Tibial artery (tissue), 4 donors: Measurements from ENCODE around the gene TCAP.

Experiments
- DNase-seq, 2 donors: peaks; one replicate each; pipeline ENCODE4 v3.0.0-alpha.2; 2019
- H3K27ac ChIP-seq, 2 donors: fragments of 200-600 bp; sonication (generic) in 1 of 2; 1 replicate in 1 of 2; 2 replicates in 1 of 2; pipeline ENCODE4 v1.5.1; 2018 to 2019; ENCODE audit warnings: mild to moderate bottlenecking in 1 of 2
- H3K27me3 ChIP-seq, 2 donors: fragments of 200-600 bp; sonication (generic) in 1 of 2; one replicate each; pipeline versions ENCODE4 v1.5.1 to v1.6.0; 2016 to 2019
- H3K36me3 ChIP-seq, 3 donors: fragments of 200-600 bp; sonication (generic) in 2 of 3; one replicate each; pipeline ENCODE4 v1.5.1; 2016 to 2019; ENCODE audit warnings: mild to moderate bottlenecking in 2 of 3
- H3K4me1 ChIP-seq, 4 donors: fragments of 200-600 bp; sonication (generic) in 2 of 4; 1 replicate in 3 of 4; 2 replicates in 1 of 4; pipeline ENCODE4 v1.5.1; 2016 to 2019
- H3K4me3 ChIP-seq, 2 donors: fragments of 200-600 bp; sonication (generic) in 1 of 2; 1 replicate in 1 of 2; 2 replicates in 1 of 2; pipeline ENCODE4 v1.5.1; 2018 to 2019; ENCODE audit warnings: mild to moderate bottlenecking in 2 of 2
- H3K9me3 ChIP-seq, 3 donors: fragments of 200-600 bp; sonication (generic) in 1 of 3; one replicate each; pipeline ENCODE4 v1.5.1; 2016 to 2019
- CTCF ChIP-seq, 2 experiments: fragments of 200-600 bp in 1 of 2; fragments of 450-650 bp in 1 of 2; IDR thresholded peaks; one replicate each; pipeline ENCODE4 v1.5.1; 2017 to 2019; ENCODE audit warnings: antibody characterized with exemption in 2 of 2, mild to moderate bottlenecking in 1 of 2, moderate library complexity in 1 of 2
- intact Hi-C: fragments of 100-400 bp; cut with DNase I; formaldehyde crosslinking; loops from one replicate; pipeline ENCODE4 v1.15.0; 2023; ENCODE audit warnings: low total_unique reads

Gene TCAP

GRCh38 chr17:39618956-39619785 lies 46.0 kb upstream of the TCAP start:
- peaks cover 0 to 38% (median 13%) of the 10 kb centered on the region in 4 donors for H3K4me1 ChIP-seq
- H3K4me3 ChIP-seq: peak overlapping the region in 1 of 2 donors; percentile 63
- intact Hi-C loops: no loop called here
- no peaks in the 10 kb centered on the region for H3K9me3 ChIP-seq
- no peak for TF ChIP-seq CTCF (IDR thresholded peaks at IDR 0.05)
- DNase-seq: no peak
- no peaks in the 10 kb centered on the region for H3K36me3 ChIP-seq
- peaks cover 0 to 48% of the 10 kb centered on the region in 2 donors for H3K27me3 ChIP-seq
- no peak overlapping the region for H3K27ac ChIP-seq

- peaks cover 0 to 38% (median 13%) of the 10 kb centered on the region in 4 donors for H3K4me1 ChIP-seq
- H3K9me3 ChIP-seq: no peaks in the 10 kb centered on the region
- peaks cover 0 to 46% of the 10 kb centered on the region in 2 donors for H3K27me3 ChIP-seq
- no peak for TF ChIP-seq CTCF (IDR thresholded peaks at IDR 0.05)
- H3K4me3 ChIP-seq: no peak overlapping the region
- DNase-seq: no peak
- H3K27ac ChIP-seq: no peak overlapping the region
- no peaks in the 10 kb centered on the region for H3K36me3 ChIP-seq
- intact Hi-C loops: loop anchor here (5.0 kb wide), 1 partner anchor 113 kb away; the partner anchor contains the start of gene MIEN1
Observed at GRCh38 chr17:39619786-39620101, 45.4 kb upstream of the TCAP start.

- DNase-seq: peak; percentile 85 to 91
- Histone ChIP-seq H3K27ac (no peak overlapping the region), H3K4me1 (peaks cover 0 to 45% (median 16%) of the 10 kb centered on the region in 4 donors), H3K4me3 (no peak overlapping the region), H3K27me3 (peaks cover 2 to 46% of the 10 kb centered on the region in 2 donors), H3K9me3 (no peaks in the 10 kb centered on the region), H3K36me3 (no peaks in the 10 kb centered on the region)
- peak; percentile 99 to 100 for TF ChIP-seq CTCF (IDR thresholded peaks at IDR 0.05)
- intact Hi-C loops: loop anchor here (1.0 to 5.0 kb wide), 2 partner anchors 111 to 133 kb away; partner anchors contain the start of gene MIEN1
Observed at GRCh38 chr17:39621523-39622379, 43.4 kb upstream of the TCAP start.

- Histone ChIP-seq H3K9me3 (no peaks in the 10 kb centered on the region), H3K27ac (no peak overlapping the region), H3K36me3 (no peaks in the 10 kb centered on the region), H3K4me3 (no peak overlapping the region), H3K27me3 (peaks cover 10 to 46% of the 10 kb centered on the region in 2 donors), H3K4me1 (peaks cover 0 to 47% (median 21%) of the 10 kb centered on the region in 4 donors)
- intact Hi-C loops: loop anchor here (1.0 to 5.0 kb wide), 2 partner anchors 110 to 132 kb away; partner anchors contain the start of gene MIEN1
- DNase-seq: no peak
- no peak for TF ChIP-seq CTCF (IDR thresholded peaks at IDR 0.05)
Observed at GRCh38 chr17:39622380-39623006, 42.7 kb upstream of the TCAP start.

- peak; percentile 83 to 91 for TF ChIP-seq CTCF (IDR thresholded peaks at IDR 0.05)
- Histone ChIP-seq H3K4me3 (no peak overlapping the region), H3K9me3 (no peaks in the 10 kb centered on the region), H3K36me3 (no peaks in the 10 kb centered on the region), H3K4me1 (peaks cover 0 to 40% (median 16%) of the 10 kb centered on the region in 4 donors), H3K27me3 (peaks cover 15 to 55% of the 10 kb centered on the region in 2 donors), H3K27ac (no peak overlapping the region)
- intact Hi-C loops: loop anchor here (5.0 kb wide), 1 partner anchor 109 kb away; the partner anchor contains the start of gene MIEN1
- DNase-seq: peak; percentile 84 to 89
Observed at GRCh38 chr17:39623356-39623950, 41.7 kb upstream of the TCAP start.
